GM12875 (cell line): ENCODE data around the gene CATSPERZ.
A peak's percentile ranks its signal among the peaks of the same experiment; 100 is the strongest.

Experiments used
- H3K4me3 ChIP-seq: one replicate; pipeline ENCODE4 v1.5.1; 2011; ENCODE audit warnings: low read depth, low read length, control low read depth
- TF ChIP-seq, protein P1 (sequence below): IDR thresholded peaks from 2 replicates; pipeline ENCODE4 v1.5.1; 2011; ENCODE audit warnings: low read depth, mild to moderate bottlenecking, control low read depth, inconsistent platforms, low read length, moderate library complexity, borderline replicate concordance; ENCODE audit not compliant: insufficient read depth

Gene CATSPERZ

DNA sequence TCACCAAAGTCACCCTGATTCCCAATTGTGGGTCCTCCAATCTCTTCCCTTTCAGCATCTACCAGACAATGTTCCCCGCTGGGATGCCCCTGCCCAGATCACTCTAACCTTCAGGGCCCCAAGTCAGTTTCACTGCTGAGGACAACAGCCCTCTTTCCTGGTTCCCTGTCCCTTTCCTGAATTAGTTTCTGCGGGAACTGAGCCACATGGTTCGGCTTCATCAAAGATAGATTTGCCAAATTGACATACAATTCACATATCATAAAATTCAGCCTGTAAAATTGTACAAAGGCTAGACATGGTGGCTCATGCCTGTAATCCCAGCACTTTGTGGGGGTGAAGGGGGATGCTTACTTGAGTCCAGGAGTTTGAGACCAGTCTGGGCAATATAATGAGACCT is 27.8 kb downstream of the CATSPERZ start:
- H3K4me3 ChIP-seq: no peak overlapping the region
- TF ChIP-seq, protein P1, sequence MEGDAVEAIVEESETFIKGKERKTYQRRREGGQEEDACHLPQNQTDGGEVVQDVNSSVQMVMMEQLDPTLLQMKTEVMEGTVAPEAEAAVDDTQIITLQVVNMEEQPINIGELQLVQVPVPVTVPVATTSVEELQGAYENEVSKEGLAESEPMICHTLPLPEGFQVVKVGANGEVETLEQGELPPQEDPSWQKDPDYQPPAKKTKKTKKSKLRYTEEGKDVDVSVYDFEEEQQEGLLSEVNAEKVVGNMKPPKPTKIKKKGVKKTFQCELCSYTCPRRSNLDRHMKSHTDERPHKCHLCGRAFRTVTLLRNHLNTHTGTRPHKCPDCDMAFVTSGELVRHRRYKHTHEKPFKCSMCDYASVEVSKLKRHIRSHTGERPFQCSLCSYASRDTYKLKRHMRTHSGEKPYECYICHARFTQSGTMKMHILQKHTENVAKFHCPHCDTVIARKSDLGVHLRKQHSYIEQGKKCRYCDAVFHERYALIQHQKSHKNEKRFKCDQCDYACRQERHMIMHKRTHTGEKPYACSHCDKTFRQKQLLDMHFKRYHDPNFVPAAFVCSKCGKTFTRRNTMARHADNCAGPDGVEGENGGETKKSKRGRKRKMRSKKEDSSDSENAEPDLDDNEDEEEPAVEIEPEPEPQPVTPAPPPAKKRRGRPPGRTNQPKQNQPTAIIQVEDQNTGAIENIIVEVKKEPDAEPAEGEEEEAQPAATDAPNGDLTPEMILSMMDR: no peak

DNA sequence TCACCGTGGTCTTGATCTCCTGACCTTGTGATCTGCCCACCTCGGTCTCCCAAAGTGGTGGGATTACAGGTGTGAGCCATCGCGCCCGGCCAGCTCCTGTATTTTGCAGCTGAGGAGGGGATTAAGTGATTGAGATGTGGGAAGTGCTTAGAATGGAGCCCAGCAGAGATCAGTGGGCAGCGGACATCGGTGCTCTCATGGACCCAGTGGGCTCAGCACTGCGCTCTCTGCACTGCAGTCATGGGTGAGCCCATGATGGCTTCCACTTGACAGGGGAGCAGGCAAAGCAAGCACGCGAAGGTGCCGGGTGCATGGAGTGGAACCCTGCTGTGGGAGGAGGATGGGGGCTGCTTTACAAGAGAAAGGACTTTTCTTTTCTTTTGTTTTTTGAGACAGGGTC is 30.7 kb downstream of the CATSPERZ start:
- TF ChIP-seq, protein P1: no peak
- no peak overlapping the region for H3K4me3 ChIP-seq

DNA sequence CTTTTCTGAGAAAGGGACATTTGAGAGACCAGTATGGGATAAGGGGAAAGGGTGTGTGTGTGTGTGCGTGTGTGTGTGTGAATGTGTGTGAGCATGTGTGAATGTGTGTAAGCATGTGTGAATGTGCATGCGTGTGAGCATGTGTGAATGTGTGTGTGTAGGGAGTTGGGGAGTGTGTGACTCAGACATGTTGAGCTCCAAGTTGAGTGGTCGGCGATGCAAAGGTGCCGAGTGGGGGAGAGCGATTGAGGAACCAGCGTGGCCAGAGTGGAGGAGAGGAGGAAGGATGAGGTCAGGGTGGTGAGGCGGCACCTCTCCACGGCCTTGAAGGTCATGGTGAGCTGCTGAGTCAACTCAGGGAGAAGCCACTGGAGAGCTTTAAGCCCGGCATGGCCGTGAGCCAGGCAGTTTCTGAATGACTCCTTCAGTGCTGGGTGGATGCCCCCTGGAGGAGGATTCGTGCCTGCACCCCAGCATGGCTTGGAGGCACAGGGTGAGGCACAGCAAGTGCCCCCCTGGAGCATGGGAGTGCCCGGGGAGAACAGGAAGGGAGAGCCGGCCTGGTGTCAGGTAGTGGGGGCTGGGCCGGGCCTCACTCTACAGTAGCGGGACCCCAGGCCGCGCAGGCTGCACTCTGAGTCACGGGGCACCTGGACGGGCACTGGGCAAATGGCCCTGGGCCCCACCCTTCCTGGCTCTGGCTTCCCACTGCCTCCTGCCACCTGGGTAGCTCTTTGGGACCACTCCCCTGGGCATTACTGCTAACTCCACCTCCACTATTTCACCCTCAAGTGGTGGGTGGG is 31.6 kb downstream of the CATSPERZ start:
- peak overlapping the region; percentile 29 for H3K4me3 ChIP-seq
- TF ChIP-seq, protein P1: peak; percentile 84

DNA sequence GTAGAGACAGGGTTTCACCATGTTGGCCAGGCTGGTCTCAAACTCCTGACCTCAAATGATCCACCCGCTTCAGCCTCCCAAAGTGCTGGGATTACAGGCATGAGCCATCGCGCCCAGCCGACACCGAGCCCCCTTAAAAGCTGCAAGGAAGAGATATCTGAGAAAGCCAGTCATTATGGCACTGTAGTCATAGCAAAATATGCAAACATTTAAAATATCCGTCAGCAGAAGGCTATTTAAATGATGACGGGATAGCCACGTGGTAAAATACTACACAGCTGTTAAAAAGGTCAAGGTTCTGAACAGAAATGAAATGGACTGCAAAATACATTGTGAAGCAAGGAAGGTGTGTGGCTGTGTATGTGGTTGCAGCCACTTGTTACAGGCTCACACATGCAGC is 33.4 kb downstream of the CATSPERZ start:
- no peak overlapping the region for H3K4me3 ChIP-seq
- TF ChIP-seq, protein P1: no peak

DNA sequence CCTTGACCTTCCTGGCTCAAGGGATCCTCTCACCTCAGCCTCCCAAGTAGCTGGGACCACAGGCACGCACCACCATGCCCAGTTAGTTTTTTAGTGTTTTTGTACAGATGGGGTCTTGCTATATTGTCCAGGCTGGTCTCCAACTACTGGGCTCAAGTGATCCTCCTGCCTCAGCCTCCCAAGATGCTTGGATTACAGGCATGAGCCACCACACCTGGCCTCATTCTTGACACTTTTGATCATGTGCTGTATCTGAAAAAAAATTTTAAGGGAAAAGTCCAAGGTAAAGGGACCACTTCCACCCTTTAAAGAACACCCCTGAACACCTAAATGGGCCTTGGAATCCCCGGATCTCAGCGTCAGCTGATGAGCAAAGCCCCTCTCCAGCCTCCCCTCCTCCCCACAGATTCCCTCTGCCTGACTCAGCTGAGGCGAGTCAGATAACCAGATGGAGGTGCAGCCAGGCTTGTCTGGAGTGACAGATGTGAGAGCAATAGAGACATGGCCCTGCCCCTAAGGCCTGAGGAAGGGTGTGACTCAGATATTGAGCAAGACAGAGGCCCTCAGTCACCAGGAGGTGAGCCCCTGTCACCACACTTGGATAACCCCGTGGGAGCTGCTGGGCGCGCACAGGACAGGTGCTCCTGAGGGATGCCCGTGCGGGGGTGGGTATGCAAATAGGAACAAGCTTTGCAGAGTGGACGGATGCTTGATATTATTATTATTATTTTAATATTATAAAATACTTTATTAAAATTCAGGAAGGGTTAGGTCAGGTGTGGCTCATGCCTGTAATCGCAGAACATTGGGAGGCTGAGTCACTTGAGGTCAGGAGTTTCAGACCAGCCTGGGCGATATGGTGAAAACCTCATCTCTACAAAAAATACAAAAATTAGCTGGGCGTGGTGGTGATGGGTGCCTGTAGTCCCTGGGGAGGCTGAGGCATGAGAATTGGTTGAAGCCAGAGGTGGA is 34.9 kb downstream of the CATSPERZ start:
- H3K4me3 ChIP-seq: no peak overlapping the region
- TF ChIP-seq, protein P1: no peak

DNA sequence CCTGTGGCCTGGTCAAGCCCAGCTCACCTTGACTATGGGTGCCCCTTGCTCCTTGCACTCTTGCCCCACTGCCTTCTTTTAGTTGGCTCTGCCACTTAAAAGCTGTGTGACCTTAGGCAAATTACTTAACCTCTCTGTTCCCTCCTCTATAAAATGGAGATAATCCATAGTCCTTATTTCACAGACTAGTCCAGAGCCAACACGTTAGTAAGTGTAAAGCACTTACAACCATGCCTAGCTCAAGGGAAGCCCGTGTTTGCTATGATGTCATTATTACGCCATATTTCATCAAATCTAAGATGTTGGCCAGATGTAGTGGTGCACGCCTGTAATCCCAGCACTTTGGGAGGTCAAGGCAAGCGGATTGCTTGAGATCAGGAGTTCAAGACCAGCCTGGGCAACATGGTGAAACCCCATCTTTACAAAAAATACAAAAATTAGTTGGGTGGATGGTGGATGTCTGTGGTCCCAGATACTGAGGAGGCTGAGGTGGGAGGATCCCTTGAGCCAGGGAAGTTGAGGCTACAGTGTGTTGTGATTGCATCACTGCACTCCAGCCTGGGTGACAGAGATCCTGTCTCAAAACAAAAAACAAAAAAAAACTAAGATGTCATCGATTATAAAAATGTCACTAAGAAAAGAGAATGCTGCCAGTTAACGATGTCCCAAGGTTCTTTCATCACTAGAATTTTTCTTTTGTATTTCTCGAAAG is 37.5 kb downstream of the CATSPERZ start:
- TF ChIP-seq, protein P1: no peak
- no peak overlapping the region for H3K4me3 ChIP-seq
